Measurements from ENCODE around the gene CCNJL. TPM values are rescaled to one million over a fixed set of nuclear protein-coding genes. Genes with fewer than 3 reads are reported as not detected.

Gene CCNJL, protein sequence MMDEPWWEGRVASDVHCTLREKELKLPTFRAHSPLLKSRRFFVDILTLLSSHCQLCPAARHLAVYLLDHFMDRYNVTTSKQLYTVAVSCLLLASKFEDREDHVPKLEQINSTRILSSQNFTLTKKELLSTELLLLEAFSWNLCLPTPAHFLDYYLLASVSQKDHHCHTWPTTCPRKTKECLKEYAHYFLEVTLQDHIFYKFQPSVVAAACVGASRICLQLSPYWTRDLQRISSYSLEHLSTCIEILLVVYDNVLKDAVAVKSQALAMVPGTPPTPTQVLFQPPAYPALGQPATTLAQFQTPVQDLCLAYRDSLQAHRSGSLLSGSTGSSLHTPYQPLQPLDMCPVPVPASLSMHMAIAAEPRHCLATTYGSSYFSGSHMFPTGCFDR
- total RNA-seq (10 to 100 TPM; 16.0 to 19.6 TPM), polyA plus RNA-seq (ENCODE audit: insufficient read length in 6 of 6) (10 to 100 TPM in 4 of 6 donors, 1 to 10 TPM in 2; 8.6 to 12.4 (median 10.2) TPM)
- long read RNA-seq, donor 1, partial matches to known transcripts: 0 of 4 reads
- long read RNA-seq, donor 1, other reads (novel, unspliced or antisense): 0 of 4 reads
- long read RNA-seq, donor 2, partial matches to known transcripts: 0 of 3 reads
- long read RNA-seq, donor 2, other reads (novel, unspliced or antisense): 0 of 3 reads
- long read RNA-seq, donor 3, partial matches to known transcripts: 0 of 4 reads
- long read RNA-seq, donor 3, other reads (novel, unspliced or antisense): 0 of 4 reads
- long read RNA-seq, donor 4, partial matches to known transcripts: 3 of 4 reads
- long read RNA-seq, donor 4, other reads (novel, unspliced or antisense): 1 of 4 reads
- long read RNA-seq, donor 5, transcript CCNJL-201 (6 exons, 3,171 nt): major isoform, 6 of 6 reads
- long read RNA-seq, donor 5, partial matches to known transcripts: 0 of 6 reads
- long read RNA-seq, donor 5, other reads (novel, unspliced or antisense): 0 of 6 reads
- long read RNA-seq, donor 6, partial matches to known transcripts: 0 of 2 reads
- long read RNA-seq, donor 6, other reads (novel, unspliced or antisense): 0 of 2 reads
- long read RNA-seq, donor 7, partial matches to known transcripts: 0 of 2 reads
- long read RNA-seq, donor 7, other reads (novel, unspliced or antisense): 0 of 2 reads
- long read RNA-seq, donor 8, partial matches to known transcripts: 0 of 4 reads
- long read RNA-seq, donor 8, other reads (novel, unspliced or antisense): 0 of 4 reads
- long read RNA-seq, donor 9: 0 reads
- long read RNA-seq, donor 10, transcript CCNJL-201 (6 exons, 3,171 nt): major isoform, 5 of 8 reads
- long read RNA-seq, donor 10, partial matches to known transcripts: 1 of 8 reads
- long read RNA-seq, donor 10, other reads (novel, unspliced or antisense): 2 of 8 reads
- long read RNA-seq, donor 11, partial matches to known transcripts: 133 of 184 reads
- long read RNA-seq, donor 11, other reads (novel, unspliced or antisense): 48 of 184 reads
- long read RNA-seq, donor 12, partial matches to known transcripts: 0 of 2 reads
- long read RNA-seq, donor 12, other reads (novel, unspliced or antisense): 0 of 2 reads

DNA sequence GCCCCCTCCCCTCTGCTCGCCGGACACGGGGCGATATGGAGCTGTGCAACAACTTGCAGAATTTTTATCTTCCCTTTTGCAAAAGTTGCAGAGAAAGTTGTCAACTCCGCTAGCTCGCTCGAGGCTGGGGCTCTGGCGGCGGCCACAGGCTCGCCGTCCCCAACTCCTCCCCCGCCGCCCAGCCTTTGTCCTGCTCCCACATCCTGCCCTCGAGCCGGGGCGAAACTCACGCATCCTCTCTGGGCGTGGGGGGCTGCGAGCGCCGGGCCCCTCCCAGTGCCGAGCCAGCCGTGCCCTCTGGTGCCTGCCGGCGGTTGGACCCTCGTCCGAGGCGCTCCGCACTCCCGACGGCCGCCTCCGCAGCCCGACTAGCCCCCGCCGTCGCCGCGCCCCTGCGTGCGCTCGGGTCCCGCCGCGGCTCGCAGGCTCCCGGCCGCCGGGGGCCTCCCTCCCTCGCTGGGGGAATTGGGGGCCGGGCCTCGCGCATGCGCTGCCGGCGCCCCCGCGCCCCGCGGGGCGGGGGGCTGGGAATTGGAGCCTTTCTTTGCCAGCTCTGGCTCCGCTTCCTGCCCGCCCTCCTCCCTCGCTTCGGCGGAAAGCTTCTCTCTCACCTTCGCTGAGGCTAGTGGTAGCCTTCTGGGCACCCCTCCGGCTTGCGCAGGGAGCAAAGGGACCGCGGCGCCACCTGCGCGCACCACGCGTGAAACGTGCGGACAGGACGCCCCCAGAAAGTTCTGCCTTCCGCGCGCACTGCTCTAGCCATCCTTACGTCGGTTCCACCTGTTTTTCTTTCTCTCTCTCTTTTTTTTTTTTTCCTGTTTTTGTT lies at the start of gene CCNJL:
Gene CCNJL (minus strand): TSS at position 431 of the 826 bp plus-strand sequence. CDS start 641 bp downstream, outside the sequence.
- Histone ChIP-seq H3K4me1 (peaks cover 0 to 29% of the 10 kb centered on the region in 2 donors), H3K4me3 (peak within 1 kb of the TSS; percentile 67 to 71), H3K27me3 (peaks cover 0 to 52% of the 10 kb centered on the region in 2 donors), H3K36me3 (peaks cover 0 to 7% of the 10 kb centered on the region in 2 donors), H3K27ac (peak within 1 kb of the TSS; percentile 76 to 83), H3K9me3 (no peaks in the 10 kb centered on the region)
- ATAC-seq (peak; percentile 81), DNase-seq (peak; percentile 68 to 90 (median 82))
- intact Hi-C loops (cut with DNase I): no loop called here
- TF ChIP-seq, protein P1, sequence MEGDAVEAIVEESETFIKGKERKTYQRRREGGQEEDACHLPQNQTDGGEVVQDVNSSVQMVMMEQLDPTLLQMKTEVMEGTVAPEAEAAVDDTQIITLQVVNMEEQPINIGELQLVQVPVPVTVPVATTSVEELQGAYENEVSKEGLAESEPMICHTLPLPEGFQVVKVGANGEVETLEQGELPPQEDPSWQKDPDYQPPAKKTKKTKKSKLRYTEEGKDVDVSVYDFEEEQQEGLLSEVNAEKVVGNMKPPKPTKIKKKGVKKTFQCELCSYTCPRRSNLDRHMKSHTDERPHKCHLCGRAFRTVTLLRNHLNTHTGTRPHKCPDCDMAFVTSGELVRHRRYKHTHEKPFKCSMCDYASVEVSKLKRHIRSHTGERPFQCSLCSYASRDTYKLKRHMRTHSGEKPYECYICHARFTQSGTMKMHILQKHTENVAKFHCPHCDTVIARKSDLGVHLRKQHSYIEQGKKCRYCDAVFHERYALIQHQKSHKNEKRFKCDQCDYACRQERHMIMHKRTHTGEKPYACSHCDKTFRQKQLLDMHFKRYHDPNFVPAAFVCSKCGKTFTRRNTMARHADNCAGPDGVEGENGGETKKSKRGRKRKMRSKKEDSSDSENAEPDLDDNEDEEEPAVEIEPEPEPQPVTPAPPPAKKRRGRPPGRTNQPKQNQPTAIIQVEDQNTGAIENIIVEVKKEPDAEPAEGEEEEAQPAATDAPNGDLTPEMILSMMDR (IDR thresholded peaks at IDR 0.05): no peak

DNA sequence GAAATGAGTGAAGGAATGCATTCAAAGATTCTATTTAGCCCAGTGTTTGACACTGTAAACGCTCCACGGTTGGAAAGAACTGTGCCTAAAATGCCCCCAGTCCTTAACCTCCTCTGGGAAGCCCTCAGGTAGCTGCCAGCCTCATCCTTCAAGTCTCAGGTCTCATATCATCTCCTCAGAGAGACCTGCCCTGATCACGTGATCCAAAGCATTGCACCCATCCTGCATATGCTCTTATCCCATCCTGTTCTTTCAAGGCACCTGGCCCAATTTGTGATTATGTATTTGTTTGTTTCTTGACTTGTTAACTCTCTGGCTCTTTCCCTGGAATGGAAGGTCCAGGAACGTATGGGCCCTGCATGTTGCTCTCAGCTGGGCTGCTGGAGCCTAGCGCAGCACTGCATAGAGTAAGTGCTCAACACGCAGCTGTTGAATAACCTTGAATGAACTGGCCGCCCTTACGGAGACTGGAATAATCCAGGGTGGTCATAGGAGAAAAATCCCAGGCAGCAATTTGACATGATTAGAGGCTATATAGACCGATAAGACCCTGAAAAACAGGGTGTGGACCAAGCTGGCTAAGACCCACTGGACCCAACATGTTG lies 49.4 kb upstream of the CCNJL start:
- H3K4me1 ChIP-seq: peaks cover 6 to 17% of the 10 kb centered on the region in 2 donors
- intact Hi-C loops (cut with DNase I): no loop called here

DNA sequence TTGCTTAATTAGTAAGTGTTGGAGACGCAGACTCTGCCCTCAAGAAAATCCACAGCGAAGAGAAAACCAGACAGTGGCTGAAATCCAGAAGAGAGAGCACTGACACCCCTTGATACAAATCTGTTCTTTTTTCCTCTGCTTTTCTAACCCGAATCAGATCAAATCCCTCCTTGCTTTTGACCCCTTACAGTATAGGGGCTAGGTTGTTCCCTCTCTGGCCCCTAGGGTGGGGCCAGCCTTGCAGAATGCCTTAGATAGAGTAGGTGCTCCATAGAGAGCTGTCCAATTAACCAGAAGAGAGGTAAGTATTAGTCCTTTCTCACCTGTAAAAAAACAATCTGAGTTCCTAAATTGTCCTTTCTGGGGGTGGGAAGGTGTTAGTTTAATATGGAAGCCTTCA lies 47.9 kb upstream of the CCNJL start:
- no peaks in the 10 kb centered on the region for H3K9me3 ChIP-seq
- H3K27me3 ChIP-seq: no peaks in the 10 kb centered on the region
- TF ChIP-seq, protein P1 (IDR thresholded peaks at IDR 0.05): no peak
- H3K36me3 ChIP-seq: no peaks in the 10 kb centered on the region
- no peak for DNase-seq
- no peak overlapping the region for H3K4me3 ChIP-seq
- peak overlapping the region in 1 of 2 donors; percentile 46 for H3K27ac ChIP-seq
- intact Hi-C loops (cut with DNase I): no loop called here
- peaks cover 6 to 17% of the 10 kb centered on the region in 2 donors for H3K4me1 ChIP-seq
- no peak for ATAC-seq

More for the DNA sequence above, 49.4 kb upstream of the CCNJL start:
- no peak for ATAC-seq
- no peaks in the 10 kb centered on the region for H3K27me3 ChIP-seq
- no peak for DNase-seq
- no peak overlapping the region for H3K27ac ChIP-seq
- no peak overlapping the region for H3K4me3 ChIP-seq
- no peaks in the 10 kb centered on the region for H3K9me3 ChIP-seq
- TF ChIP-seq, protein P1 (IDR thresholded peaks at IDR 0.05): no peak
- no peaks in the 10 kb centered on the region for H3K36me3 ChIP-seq

DNA sequence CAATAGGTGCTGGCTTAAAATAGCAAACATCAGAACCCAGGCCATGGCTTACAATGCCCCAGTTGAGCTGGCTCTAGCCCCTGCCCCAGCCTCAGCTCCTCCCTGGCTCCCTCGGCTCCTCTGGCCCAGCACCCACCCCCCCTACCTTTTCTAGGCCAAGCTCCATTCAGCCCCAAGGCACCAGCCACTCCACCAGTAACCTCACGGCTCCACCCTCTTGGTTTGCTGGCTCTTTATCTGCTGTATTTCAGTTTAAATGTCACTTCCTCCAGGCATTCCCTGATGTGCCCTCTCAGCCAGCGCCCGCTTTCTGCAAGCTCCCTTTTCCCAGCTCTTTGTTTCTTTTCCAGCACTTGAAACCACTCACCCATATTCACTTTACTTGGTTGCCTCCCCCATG lies 47.5 kb upstream of the CCNJL start:
- ATAC-seq: peak; percentile 42
- no peak for DNase-seq
- no peaks in the 10 kb centered on the region for H3K27me3 ChIP-seq
- peaks cover 6 to 17% of the 10 kb centered on the region in 2 donors for H3K4me1 ChIP-seq
- TF ChIP-seq, protein P1 (IDR thresholded peaks at IDR 0.05): no peak
- intact Hi-C loops (cut with DNase I): no loop called here
- H3K27ac ChIP-seq: peak overlapping the region in 1 of 2 donors; percentile 46
- H3K36me3 ChIP-seq: no peaks in the 10 kb centered on the region
- H3K4me3 ChIP-seq: no peak overlapping the region
- H3K9me3 ChIP-seq: no peaks in the 10 kb centered on the region

All from left lung (tissue), 14 donors.